Mammary epithelial cell (primary cell): ENCODE measurements around the gene ADAM12.

Experiments used
- CTCF ChIP-seq, 2 donors: IDR thresholded peaks in 1 of 2; conservative IDR thresholded peaks in 1 of 2; 2 replicates each; pipeline ENCODE4 v1.5.1; 2011 to 2012; ENCODE audit warnings: inconsistent platforms in 2 of 2, low read length in 2 of 2, mild to moderate bottlenecking in 2 of 2, control low read depth in 1 of 2, low read depth in 1 of 2; ENCODE audit not compliant: insufficient read depth in 1 of 2; ENCODE audit errors: extremely low read depth in 1 of 2
- EZH2 ChIP-seq: IDR thresholded peaks from 2 replicates; pipeline ENCODE4 v1.6.1; 2012; ENCODE audit warnings: low read length, inconsistent platforms, borderline replicate concordance

DNA sequence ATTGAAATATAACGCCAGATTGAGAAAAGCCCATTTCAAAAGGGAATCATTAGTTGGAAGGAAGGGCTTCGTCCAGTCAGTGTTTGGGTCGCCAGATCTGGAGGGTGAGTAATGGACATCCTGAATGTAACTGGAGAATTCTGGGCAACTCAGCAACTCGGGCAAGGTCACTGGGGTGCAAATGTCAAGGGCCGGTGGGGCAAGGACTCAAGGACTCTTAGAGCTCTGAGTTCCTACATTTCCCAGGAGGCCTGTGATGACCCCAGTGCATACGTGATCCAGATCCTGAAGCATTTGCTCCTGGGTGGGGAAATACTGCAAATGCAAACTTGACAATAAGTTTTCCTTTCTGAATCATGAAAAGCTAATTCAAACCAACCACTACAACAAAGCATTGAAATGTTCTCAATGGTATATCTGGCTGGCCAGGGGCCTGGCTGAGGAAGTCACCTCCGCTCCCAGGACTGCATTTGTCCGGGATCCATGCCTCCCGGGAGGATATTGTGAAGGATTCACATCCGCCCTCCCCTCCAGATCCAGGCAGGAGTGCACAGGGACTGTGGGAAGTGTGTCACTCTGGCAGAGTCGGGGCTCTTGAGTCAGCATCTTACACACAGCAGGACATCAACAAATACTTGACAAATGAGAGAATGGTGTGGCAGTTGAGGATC, 327.9 kb downstream of the ADAM12 start:
- TF ChIP-seq EZH2 (no peak), CTCF (conservative IDR thresholded peaks at IDR 0.05 in 1 of 2, IDR thresholded peaks at IDR 0.05 in 1 of 2; ENCODE audit: extremely low read depth in 1 of 2, insufficient read depth in 1 of 2, low read depth in 1 of 2, low read length in 2 of 2) (no peak)
